ENCODE measurements around the gene SEMA4G. TPM values are rescaled to one million over a fixed set of nuclear protein-coding genes. Genes with fewer than 3 reads are reported as not detected.

Gene SEMA4G
- total and polyA plus RNA-seq, 2 of the 13 experiments (the other 11 are each of a cell fraction or from before 2014, with no cell fraction given), result 46.2 to 207 TPM

DNA sequence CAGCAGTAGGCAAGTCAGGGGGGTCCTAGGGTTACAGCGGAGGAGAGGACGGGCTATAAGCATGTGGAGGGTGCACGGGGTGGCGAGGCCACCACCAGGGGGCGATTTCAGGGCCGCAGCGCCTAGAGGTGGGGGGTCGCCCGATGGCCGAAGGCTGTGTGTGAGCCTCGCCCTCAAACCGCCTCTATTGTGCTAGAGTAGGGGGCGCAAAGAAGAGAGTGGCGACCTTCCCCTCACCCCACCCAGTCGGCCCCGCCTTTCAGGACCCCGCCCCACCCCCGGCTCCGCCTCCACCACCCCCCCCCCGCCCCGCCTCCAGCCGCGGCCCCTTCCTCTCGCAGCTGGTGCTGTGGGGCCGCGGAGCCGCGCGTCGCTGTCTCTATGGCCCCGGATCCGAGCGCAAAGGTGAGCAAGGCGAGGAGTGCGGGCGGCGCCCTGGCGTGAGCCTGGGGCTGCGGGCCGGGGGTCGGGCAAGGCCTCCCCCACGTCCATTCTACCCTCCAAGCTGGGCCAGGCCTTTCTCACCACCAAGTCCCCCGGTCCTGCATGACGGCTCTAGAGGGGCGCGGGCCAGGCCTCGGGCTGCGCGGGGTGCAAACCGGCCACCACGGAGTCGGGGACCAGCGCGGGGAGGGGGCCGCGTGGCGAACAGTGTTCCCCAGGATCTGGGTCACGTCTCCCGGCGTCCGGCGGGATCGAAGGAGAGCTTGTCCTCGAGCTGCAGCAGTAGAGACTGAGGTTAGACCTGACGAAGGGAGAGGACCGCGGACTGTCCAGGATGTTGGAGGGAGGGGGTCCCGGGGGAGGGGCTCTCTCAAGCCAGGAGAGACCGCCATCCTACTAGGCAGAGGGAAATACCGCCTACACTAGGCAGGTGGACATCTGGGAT lies at the start of gene SEMA4G (continued):
- 0 out of 2 replicates have a peak, but pooled peaks have one; percentile 2 for TF ChIP-seq BCL6 (CRISPR knock-in tag; IDR thresholded peaks at IDR 0.05)
- 0 out of 2 replicates have a peak, but pooled peaks have one; percentile 51 for TF ChIP-seq BORCS8-MEF2B (CRISPR knock-in tag; IDR thresholded peaks at IDR 0.05)
- TF ChIP-seq HNRNPK (IDR thresholded peaks at IDR 0.05; ENCODE audit: low read depth, low read length, poor library complexity, severe bottlenecking), result peak; percentile 65
- TF ChIP-seq U2AF1 (optimal IDR thresholded peaks at IDR 0.05; ENCODE audit: low read depth, low read length), result no peak
- TF ChIP-seq ZBTB8A (CRISPR knock-in tag; IDR thresholded peaks at IDR 0.05; ENCODE audit: borderline replicate concordance, low read depth), result peak; percentile 65; the same call in 1 of the 2 replicates
- TF ChIP-seq IKZF1 (IDR thresholded peaks at IDR 0.05), result no peak
- TF ChIP-seq SALL2 (CRISPR knock-in tag; IDR thresholded peaks at IDR 0.05), result peak; percentile 82; the same call in 1 of the 2 replicates
- no peak for TF ChIP-seq TCF7L2 (IDR thresholded peaks at IDR 0.05; ENCODE audit: low read depth, low read length)
- TF ChIP-seq GATAD2A (CRISPR knock-in tag; IDR thresholded peaks at IDR 0.05), result no peak
- no peak for TF ChIP-seq NFYB (CRISPR knock-in tag; IDR thresholded peaks at IDR 0.05)
- TF ChIP-seq ZNF484 (CRISPR knock-in tag; IDR thresholded peaks at IDR 0.05; ENCODE audit: borderline replicate concordance, low read depth), result 0 out of 2 replicates have a peak, but pooled peaks have one; percentile 49
- no peak for TF ChIP-seq ZNF33A (CRISPR knock-in tag; IDR thresholded peaks at IDR 0.05; ENCODE audit: borderline replicate concordance)
- TF ChIP-seq FOXJ3 (CRISPR knock-in tag; IDR thresholded peaks at IDR 0.05; ENCODE audit: borderline replicate concordance), result no peak
- TF ChIP-seq, protein P1, sequence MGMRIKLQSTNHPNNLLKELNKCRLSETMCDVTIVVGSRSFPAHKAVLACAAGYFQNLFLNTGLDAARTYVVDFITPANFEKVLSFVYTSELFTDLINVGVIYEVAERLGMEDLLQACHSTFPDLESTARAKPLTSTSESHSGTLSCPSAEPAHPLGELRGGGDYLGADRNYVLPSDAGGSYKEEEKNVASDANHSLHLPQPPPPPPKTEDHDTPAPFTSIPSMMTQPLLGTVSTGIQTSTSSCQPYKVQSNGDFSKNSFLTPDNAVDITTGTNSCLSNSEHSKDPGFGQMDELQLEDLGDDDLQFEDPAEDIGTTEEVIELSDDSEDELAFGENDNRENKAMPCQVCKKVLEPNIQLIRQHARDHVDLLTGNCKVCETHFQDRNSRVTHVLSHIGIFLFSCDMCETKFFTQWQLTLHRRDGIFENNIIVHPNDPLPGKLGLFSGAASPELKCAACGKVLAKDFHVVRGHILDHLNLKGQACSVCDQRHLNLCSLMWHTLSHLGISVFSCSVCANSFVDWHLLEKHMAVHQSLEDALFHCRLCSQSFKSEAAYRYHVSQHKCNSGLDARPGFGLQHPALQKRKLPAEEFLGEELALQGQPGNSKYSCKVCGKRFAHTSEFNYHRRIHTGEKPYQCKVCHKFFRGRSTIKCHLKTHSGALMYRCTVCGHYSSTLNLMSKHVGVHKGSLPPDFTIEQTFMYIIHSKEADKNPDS (CRISPR knock-in tag; IDR thresholded peaks at IDR 0.05), result peak; percentile 79; the same call in 1 of the 2 replicates
- TF ChIP-seq ZNF44 (CRISPR knock-in tag; IDR thresholded peaks at IDR 0.05), result no peak
- TF ChIP-seq, protein P2, sequence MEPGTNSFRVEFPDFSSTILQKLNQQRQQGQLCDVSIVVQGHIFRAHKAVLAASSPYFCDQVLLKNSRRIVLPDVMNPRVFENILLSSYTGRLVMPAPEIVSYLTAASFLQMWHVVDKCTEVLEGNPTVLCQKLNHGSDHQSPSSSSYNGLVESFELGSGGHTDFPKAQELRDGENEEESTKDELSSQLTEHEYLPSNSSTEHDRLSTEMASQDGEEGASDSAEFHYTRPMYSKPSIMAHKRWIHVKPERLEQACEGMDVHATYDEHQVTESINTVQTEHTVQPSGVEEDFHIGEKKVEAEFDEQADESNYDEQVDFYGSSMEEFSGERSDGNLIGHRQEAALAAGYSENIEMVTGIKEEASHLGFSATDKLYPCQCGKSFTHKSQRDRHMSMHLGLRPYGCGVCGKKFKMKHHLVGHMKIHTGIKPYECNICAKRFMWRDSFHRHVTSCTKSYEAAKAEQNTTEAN (CRISPR knock-in tag; conservative IDR thresholded peaks at IDR 0.05), result 0 out of 2 replicates have a peak, but pooled peaks have one; percentile 48
- 0 out of 2 replicates have a peak, but pooled peaks have one; percentile 15 for TF ChIP-seq ZNF160 (CRISPR knock-in tag; IDR thresholded peaks at IDR 0.05)
- 0 out of 2 replicates have a peak, but pooled peaks have one; percentile 7 for TF ChIP-seq HDAC2 (CRISPR knock-in tag; IDR thresholded peaks at IDR 0.05)
- no peak for TF ChIP-seq ATRX (CRISPR knock-in tag; IDR thresholded peaks at IDR 0.05; ENCODE audit: borderline replicate concordance)
- TF ChIP-seq, protein P3, sequence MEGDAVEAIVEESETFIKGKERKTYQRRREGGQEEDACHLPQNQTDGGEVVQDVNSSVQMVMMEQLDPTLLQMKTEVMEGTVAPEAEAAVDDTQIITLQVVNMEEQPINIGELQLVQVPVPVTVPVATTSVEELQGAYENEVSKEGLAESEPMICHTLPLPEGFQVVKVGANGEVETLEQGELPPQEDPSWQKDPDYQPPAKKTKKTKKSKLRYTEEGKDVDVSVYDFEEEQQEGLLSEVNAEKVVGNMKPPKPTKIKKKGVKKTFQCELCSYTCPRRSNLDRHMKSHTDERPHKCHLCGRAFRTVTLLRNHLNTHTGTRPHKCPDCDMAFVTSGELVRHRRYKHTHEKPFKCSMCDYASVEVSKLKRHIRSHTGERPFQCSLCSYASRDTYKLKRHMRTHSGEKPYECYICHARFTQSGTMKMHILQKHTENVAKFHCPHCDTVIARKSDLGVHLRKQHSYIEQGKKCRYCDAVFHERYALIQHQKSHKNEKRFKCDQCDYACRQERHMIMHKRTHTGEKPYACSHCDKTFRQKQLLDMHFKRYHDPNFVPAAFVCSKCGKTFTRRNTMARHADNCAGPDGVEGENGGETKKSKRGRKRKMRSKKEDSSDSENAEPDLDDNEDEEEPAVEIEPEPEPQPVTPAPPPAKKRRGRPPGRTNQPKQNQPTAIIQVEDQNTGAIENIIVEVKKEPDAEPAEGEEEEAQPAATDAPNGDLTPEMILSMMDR (CRISPR knock-in tag; IDR thresholded peaks at IDR 0.05), result peak; percentile 87
- TF ChIP-seq HDAC1 (CRISPR knock-in tag; IDR thresholded peaks at IDR 0.05), result peak; percentile 75
- TF ChIP-seq ZNF329 (CRISPR knock-in tag; IDR thresholded peaks at IDR 0.05; ENCODE audit: low read depth), result no peak
